Measurements from ENCODE around the gene MAGIX. TPM values are rescaled to one million over a fixed set of nuclear protein-coding genes. Genes with fewer than 3 reads are reported as not detected.

Gene MAGIX
- total and polyA plus RNA-seq, 8 donors: 1.6 to 9.4 (median 2.4) TPM

DNA sequence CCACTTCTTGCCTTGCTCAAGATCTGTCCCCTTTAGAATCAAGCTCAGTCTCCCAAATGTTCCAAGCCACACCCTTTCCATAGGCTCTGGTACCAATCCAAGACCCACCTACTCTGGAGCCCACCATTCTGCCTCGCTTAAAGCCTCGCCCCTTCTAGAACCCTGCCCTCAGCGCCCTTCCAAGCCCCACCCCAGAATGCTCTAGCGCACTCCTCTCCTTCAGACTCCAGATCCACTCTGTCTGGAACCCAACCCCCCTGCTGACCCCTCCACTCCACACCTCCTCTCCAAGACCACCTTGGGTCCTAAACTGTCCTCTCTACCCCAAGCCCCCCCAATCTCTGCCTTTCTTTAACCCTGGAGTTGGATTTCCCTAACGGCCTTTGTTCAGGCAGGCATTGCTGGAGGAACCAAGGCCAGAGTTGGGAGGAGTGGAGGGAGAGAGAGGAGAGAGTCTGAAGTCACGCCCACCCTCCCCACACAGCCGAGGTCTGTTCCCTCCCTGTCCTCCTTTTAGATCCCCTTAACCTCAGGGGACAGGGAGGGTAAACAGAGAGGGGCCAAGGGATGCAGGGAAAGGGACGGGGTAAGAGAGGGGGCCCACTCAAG, 26.0 kb downstream of the MAGIX start:
- Histone ChIP-seq H3K36me3 (no peaks in the 10 kb centered on the region), H3K4me3 (no peak overlapping the region), H3K9me3 (no peaks in the 10 kb centered on the region), H3K4me1 (peaks cover 0 to 21% of the 10 kb centered on the region in 2 donors), H3K27me3 (no peaks in the 10 kb centered on the region), H3K27ac (no peak overlapping the region)
- ATAC-seq (no peak), DNase-seq (no peak)
- TF ChIP-seq CTCF (IDR thresholded peaks at IDR 0.05): no peak
- intact Hi-C loops (cut with DNase I): no loop called here

DNA sequence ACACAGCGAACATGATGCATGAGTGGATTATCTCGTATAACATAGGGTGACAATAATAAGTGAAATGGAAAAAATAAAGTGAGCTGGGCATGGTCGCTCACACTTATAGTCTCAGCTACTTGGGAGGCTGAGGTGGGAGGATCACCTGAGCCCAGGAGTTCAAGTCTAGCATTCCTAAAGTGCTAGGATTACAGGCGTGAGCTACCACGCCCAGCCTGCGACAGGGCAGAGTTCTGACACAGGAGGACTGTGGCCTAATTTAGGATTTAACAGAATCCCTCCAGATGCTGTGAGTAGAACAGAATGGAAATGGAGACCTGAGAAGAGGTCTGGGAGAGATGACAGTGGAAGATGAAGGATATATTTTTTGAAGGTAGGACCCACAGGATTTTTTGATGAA, 27.0 kb downstream of the MAGIX start:
- no peak overlapping the region for H3K4me3 ChIP-seq
- H3K27ac ChIP-seq: peak overlapping the region in 1 of 2 donors; percentile 84
- DNase-seq (no peak), ATAC-seq (no peak)
- H3K36me3 ChIP-seq: no peaks in the 10 kb centered on the region
- intact Hi-C loops (cut with DNase I): no loop called here
- no peaks in the 10 kb centered on the region for H3K9me3 ChIP-seq
- no peaks in the 10 kb centered on the region for H3K27me3 ChIP-seq
- peaks cover 0 to 16% of the 10 kb centered on the region in 2 donors for H3K4me1 ChIP-seq
- no peak for TF ChIP-seq CTCF (IDR thresholded peaks at IDR 0.05)

GRCh38 chrX:49190821-49191573, 28.4 kb downstream of the MAGIX start:
- intact Hi-C loops (cut with DNase I): no loop called here
- no peaks in the 10 kb centered on the region for H3K9me3 ChIP-seq
- H3K4me3 ChIP-seq: peak overlapping the region; percentile 52 to 60
- H3K4me1 ChIP-seq: peaks cover 0 to 9% of the 10 kb centered on the region in 2 donors
- TF ChIP-seq CTCF (IDR thresholded peaks at IDR 0.05): no peak
- H3K36me3 ChIP-seq: no peaks in the 10 kb centered on the region
- no peaks in the 10 kb centered on the region for H3K27me3 ChIP-seq
- H3K27ac ChIP-seq: peak overlapping the region; percentile 84 to 93
- DNase-seq (peak; percentile 92 to 98 (median 93)), ATAC-seq (peak; percentile 88)

GRCh38 chrX:49191574-49192011, 29.0 kb downstream of the MAGIX start:
- peak overlapping the region; percentile 84 to 93 for H3K27ac ChIP-seq
- ATAC-seq (peak; percentile 0), DNase-seq (no peak)
- TF ChIP-seq CTCF (IDR thresholded peaks at IDR 0.05): no peak
- intact Hi-C loops (cut with DNase I): no loop called here
- peak overlapping the region; percentile 52 to 60 for H3K4me3 ChIP-seq
- H3K4me1 ChIP-seq: peaks cover 0 to 9% of the 10 kb centered on the region in 2 donors
- H3K27me3 ChIP-seq: no peaks in the 10 kb centered on the region
- no peaks in the 10 kb centered on the region for H3K9me3 ChIP-seq
- H3K36me3 ChIP-seq: no peaks in the 10 kb centered on the region

DNA sequence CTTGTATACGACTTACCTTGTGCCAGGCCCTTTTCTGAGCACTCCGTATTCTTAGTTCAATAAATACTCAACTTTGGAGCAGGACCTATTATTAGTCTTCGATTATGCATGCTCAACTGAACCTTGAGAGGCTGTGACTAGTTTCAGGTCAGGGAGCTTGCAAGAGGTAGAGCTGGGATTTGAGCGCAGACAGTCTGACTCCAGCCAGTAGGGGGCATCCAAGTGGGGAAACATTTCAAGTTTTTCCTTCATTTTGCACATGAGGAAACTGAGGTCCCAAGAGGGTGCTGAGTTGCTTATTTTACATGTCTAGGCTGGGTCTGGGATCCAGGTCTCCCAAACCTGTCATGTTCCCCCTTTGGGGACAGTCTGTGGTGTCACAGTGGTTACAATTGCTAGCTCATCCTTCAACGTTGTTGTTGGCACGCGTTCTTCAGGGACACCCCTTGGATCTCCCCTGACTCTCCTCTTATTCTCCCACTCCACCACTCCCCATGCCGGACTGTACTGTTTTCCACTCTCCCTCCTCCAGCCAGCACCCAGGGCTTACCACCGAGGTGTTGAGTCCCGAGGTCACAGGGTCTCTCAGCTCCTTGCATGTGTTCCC, 30.3 kb downstream of the MAGIX start:
- ATAC-seq (no peak), DNase-seq (no peak)
- Histone ChIP-seq H3K4me3 (no peak overlapping the region), H3K9me3 (no peaks in the 10 kb centered on the region), H3K36me3 (no peaks in the 10 kb centered on the region), H3K4me1 (peaks cover 0 to 9% of the 10 kb centered on the region in 2 donors), H3K27ac (no peak overlapping the region), H3K27me3 (no peaks in the 10 kb centered on the region)
- intact Hi-C loops (cut with DNase I): no loop called here
- TF ChIP-seq CTCF (IDR thresholded peaks at IDR 0.05): peak; percentile 41 to 44
